Heart left ventricle (tissue), 13 donors: Measurements from ENCODE around the gene HSPA14.

Source experiments
- CTCF ChIP-seq, 12 donors: fragments of 200-600 bp; sonication (generic) in 4 of 12; IDR thresholded peaks; one replicate each; pipeline versions ENCODE4 v1.5.0 to v1.8.0; 2018 to 2022; ENCODE audit warnings: antibody characterized with exemption in 12 of 12, mild to moderate bottlenecking in 5 of 12
- POLR2A ChIP-seq, 2 donors: fragments of 450-650 bp; IDR thresholded peaks; one replicate each; pipeline ENCODE4 v1.6.1; 2017; ENCODE audit warnings: antibody characterized with exemption in 2 of 2, mild to moderate bottlenecking in 2 of 2, moderate library complexity in 2 of 2
- donor health status: ischemic (EF 13 %, LVEDD 7.1; RV severe dilation, severe dysfunction).
- donor health status: DM: no; HTN: yes; CAD: no.
- donor health status: DM: no; HTN: no; CAD: no.
- donor health status: ischemic (EF 25% LVEDD 6.9; RV normal size, moderate dysfunction).
- donor health status: ischemic (EF 25% LVEDD 5.7; RV mildly dilated, moderate dysfunction).
- donor health status: ischemic (EF 35%, LVEDD 5.7; RV mildly dilated, moderate dysfunction).
- donor health status: nonischemic (EF 11% LVEDD 7.7; RV severe dilation, severe dysfunction).
- donor health status: DM: yes; HTN: yes; CAD: no.
- donor health status: PGD.
- donor health status: ischemic (EF 29% LVEDD 5.4; RV normal size, mild dysfunction).
- donor health status: nonischemic (EF 23%, LVEDD 6.1; RV moderate dilation, normal function).

- TF ChIP-seq CTCF (IDR thresholded peaks at IDR 0.05) = no peak
- no peak for TF ChIP-seq POLR2A (IDR thresholded peaks at IDR 0.05)
Observed at GRCh38 chr10:14823966-14824365, 14.1 kb upstream of the HSPA14 start.
